ENCODE data around the gene USB1.
A peak's percentile ranks its signal among the peaks of the same experiment; 100 is the strongest.

The USB1 gene

DNA sequence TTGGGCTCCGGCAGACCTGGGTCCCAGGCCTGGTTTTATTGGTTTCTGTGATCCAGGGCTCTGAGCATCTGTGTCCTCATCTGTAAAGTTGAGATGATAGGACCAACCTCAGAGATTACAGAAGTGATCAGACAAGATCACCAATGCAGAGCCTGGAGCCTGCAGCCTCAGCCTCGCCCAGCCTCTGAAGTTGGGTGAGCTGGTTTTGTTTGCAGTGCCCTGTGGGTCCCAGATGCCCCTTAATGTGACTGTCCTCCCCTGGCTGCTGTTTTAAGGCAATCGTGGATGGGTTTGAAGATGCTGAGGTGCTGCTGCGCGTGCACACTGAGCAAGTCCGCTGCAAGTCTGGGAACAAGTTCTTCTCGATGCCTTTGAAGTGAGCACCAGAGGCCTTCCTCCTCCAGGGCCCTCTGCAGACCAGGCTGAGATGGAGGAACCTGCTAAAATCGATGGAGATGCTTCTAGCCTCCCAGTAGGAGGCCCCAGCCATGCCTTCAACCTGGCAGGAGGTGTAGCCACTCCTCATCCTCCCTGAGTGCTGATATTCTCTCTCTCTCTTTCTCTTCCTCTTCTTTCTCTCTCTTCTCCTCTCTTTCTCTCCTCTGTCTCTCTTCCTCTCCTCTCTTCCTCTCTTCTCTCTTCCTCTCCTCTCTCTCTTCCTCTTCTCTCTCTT lies 18.8 kb downstream of the USB1 start:
- no peak for DNase-seq (ENCODE audit: low spot score)

DNA sequence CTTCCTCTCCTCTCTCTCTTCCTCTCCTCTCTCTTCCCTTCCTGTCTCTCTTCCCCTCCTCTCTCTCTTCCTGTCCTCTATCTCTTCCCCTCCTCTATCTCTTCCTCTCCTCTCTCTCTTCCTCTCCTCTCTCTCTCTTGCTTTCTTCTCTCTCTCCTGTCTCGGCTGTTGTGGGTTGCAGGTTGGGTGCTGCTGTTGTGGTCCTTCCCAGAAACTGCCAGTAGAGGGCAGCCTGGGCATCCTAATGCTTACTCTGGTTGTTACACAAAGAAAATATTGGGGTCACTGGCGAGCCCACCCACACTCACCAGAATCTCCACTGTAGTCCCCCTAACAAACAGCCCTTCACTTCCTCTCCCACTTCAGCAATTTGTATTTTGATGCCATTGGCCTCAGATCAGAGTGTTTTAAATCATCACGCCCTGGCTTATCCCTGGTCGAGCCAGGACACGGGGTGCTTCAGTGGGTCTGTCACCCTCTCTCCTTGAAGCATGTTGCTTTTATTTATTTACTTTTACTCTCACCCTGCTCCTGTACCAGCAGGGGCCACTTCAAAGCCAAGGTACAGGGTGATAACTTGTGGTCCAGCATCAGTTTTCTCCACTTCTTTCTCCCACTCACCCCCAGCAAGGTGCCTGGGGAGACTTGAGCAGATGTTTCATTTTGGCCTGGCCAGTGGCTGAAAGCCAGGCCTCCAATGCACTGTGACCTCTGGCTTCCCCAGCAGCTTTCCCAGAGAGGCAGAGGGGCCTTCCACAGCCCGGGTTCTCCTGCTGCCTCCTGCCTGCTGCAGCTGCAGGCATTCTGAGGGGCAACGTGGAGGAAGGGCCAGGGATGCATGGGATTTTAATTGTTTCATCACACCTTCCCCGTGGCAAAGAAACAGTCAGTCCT lies 19.7 kb downstream of the USB1 start:
- DNase-seq (ENCODE audit: low spot score): peak; percentile 72

DNA sequence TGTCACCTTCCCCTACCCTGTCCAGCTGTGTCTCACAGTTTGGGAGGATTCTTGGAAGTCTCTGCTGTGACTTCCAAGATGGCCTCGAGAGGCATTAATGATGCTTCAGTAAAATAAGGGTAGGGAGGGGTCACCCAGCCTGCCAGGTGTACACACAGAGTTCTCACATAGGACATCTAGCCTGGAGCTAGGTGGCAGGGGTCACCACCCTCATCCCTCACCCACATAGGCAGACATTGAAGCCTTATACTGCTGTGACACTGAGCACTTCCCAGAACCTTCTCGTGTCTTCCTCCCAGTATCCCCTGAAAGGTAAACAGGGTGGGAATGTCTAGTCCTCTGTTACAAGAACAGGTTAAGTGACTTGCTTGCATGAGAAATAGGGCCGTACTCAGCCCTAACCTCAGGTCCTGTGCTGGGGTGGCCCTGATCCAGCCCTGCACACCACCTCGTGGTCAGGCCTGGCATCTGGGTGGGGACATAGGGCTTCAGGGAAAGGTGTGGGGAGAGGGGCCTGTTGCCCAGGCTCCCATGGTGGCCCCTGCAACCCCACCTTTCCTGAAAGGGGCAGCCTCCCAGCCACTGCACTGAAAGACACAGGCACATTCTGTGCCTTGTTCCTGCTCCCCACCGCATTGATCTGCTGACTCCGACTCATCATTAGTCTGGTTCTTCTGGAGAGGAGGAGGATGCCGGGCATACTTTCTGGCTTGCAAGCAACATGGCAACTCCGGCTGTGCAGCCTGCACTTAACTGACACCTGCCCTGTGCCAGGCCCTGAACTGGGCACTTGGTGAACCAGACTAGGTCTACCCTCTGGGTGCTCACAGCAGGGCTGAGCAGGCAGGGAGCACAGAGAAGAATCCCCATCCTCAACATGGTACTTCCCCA lies 20.7 kb downstream of the USB1 start:
- peak; percentile 57 for DNase-seq (ENCODE audit: low spot score)

DNA sequence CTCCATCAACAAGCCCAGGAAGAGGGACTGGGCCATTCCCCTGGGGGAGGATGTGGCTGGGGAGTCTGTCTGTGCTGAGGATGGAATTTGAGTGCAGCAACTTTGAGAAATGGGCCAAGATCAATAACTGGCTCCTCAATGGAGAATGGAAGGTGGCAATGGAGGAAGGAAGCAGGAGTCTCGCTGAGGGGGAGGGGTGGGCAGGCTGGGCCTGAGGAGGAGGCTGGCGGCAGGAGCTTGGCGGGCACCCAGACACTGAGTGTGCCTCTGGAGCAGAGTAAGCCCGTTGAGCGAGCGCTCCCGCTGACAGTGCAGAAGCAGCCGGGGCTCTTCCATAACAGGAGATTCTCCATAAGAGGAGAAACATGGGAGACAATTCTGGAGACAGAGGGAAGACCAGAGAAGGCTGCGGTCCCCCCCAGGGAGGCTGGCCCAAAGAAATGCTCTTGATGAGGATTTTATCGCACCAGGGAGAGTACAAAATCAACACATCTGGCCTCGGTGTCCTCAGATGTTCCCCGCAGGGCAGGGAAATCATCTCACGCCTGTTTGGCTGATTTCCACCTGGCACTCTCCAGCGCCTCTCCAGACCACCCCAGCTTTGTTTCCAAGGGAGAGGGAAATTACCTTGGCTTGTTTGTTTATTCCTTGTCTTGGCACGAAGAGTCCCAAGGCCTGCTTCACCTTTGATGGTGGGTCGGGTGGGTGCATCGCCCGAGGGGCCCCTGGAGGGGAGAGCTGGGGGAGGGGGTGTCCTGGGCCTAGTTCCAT lies 21.6 kb downstream of the USB1 start:
- DNase-seq (ENCODE audit: low spot score): peak; percentile 87

DNA sequence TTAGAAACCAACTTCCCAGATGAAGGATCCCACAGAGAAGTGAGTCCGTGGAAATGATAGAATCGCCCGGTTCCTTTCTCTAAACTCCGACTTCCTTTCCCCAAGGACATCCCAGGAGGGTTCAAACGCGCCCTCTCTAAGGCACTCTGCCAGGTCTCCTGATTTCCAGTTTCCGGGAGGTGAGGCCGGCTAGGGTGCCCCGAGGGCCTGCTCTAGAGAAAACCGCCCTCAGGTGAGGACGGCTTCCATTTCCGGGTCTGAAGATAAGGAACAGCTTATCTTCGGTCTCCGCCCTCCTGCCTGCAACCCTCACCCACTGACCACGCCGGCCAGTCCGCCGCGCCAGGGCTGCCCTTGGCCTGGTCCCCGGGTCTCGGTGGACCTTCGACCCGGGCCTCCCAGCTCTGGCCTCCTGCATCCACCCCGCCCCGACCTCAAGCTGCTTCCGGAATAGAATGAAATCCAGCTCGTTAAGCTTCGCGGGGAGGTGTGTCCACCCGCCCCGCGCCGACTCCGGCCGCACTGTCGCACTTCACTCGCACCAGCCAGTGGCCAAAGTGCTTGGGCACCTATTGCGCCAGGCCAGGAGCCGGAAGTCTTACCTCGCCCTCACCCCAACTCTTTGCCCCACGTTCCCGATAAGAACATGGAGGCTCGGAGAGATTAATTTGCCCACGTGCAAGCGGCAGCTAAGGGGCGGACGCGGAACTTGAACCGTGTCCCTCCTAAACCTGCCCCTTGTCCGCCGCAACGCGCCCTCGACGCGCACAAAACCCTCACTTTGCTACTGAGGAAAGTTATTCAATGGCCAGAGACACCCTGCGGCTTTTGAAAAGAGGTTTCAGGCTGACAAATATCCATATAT lies 23.5 kb downstream of the USB1 start:
- peak; percentile 35 for DNase-seq (ENCODE audit: low spot score)

DNA sequence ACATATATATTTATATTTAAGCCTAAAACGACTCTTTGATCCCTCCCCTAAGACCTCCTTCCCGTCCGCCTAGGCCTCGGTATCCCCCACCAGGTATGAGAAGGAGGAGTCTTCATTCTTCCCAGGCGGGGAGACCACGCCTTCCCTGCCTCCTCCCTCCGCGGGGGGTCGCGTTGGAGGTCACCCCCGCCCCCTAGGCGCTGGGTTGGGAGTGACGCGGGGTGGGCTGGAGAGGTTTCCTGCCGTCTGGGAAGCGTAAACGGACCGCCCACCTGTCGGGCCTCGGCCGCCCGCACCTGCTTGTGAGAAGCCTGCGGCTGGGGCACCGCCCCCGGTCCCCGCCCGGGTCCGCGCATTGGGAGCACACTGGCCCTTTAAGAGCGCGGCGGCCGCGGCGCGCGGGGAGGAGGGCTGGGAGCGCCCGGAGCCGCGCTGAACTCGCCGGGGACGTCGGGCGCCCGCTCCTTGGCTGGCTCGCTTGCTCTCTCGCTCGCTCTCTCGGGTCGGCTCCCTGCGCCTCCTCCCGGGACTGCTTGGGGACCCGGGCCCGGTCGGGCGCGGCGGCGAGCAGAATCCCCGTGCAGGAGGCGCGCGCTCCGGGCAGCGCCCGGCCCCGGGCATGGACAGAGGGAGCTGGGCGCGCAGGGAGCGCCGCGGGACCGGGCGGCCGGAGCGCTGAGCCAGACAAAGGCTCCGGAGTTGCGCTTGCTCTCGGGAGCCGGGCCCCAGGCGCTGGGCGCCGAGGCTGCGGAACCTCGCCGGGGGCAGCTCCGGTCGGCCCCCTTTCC lies 24.3 kb downstream of the USB1 start, which contains the start of gene MMP15:
Gene MMP15, plus strand, starts transcription at position 404 of the 788 bp plus-strand sequence. CDS start 597 bp downstream, outside the sequence.
- peak; percentile 84 for DNase-seq (ENCODE audit: low spot score)

DNA sequence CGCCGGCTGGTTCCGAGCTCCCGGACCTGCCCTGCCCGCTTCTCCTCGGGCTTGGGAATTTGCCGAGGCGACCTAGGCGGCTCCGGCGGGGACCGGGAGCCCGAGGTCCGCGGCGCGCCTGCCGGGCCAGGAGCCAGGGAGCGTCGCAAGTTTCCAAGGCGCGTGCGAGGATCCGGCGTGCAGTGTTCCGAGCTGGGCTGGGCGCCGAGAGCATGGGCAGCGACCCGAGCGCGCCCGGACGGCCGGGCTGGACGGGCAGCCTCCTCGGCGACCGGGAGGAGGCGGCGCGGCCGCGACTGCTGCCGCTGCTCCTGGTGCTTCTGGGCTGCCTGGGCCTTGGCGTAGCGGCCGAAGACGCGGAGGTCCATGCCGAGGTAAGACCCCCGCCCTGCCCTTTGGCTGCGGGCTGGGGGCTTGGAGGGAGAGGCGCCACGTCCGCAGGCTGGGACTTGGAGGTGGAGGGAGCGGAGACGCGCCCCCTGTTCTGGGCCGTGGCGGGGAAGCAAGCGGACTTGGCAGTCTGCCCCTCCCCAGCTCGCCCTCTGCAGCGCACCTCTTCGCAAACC lies 25.0 kb downstream of the USB1 start:
- DNase-seq (ENCODE audit: low spot score): peak; percentile 80

DNA sequence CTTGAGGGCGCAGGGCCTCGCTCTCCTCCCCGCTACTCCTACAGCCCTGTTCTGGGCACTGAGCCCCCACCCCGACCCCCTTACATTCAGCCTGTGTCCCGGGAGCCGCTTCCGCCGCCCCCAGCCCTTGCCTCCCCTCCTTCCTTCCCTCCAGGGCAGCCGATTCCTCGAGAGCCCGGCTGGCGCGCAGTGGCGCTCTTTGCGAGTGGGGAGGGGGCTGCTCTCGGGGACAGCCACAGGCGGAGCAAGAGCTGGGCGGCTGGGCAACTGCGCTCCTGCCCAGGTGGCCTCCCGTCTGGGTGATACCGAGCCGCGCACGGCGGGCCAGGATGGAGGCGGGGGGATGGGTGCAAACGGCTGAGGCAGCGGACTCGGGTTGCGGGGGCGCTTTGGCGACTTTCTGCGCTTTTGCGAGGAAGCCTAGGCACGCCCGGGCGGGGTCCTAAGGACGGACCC lies 25.5 kb downstream of the USB1 start:
- no peak for DNase-seq (ENCODE audit: low spot score)

DNA sequence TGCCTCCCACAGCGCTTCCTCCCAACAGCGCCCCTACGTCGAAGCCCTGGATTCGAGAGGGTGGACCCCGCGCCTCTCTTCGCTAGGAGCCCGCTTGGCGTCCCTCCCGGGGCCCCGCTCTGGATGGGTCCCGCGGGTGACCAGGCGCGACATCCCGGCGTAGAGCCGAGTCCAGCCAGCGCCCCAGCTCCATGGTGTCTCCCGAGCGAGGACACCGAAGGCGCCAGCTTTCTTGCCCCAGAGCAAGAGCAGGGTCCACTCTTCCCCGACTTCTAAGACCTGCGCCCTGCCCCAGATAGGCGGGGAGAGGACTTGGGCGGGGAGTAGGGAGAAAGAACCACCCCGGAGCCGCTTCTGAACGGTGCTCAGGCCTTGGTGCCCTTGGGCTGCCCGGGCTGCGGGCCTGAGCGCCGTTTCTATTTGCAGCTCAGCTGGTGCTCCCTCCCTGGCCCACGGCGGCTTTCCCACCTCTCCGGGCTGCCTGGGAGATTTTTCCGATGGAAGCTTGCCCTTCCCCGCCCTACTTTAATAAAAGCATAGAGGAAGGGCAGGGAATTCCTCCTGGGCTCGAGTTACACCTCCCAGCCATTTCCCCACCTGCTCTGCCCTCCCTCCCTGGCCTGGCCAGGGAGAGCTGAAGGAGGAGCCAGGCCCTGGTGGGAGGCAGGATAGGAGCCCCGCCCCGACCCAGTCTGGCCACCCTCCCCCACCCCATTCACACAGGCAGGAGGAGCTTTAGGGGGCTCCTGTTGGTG lies 26.1 kb downstream of the USB1 start:
- peak; percentile 54 for DNase-seq (ENCODE audit: low spot score)

DNA sequence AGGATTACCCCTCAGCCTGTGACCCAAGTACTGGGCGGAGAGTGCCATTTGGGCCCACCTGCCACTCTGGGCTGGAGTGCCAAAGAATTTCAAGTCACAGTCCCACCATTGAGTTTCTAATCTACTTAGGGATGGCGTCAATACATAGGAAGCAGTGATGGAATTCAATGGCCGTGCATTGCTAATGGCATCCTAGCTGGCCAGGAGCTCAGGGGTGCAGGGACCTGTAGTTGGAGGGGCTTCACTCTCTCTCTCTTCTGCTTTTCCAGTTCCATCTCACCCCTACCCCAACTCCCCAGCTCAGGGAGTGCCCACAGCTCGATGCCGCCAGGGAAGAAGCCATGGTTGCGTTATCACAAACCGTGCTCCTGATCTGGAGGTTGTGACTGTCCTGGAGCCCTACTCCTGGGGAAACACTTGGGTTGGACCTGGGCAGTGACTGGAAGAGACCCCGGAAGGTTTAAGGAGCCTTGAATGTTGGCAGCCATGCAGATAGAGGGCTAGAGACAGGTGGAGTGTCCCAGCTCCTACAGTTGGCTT lies 26.8 kb downstream of the USB1 start:
- DNase-seq (ENCODE audit: low spot score): no peak

DNA sequence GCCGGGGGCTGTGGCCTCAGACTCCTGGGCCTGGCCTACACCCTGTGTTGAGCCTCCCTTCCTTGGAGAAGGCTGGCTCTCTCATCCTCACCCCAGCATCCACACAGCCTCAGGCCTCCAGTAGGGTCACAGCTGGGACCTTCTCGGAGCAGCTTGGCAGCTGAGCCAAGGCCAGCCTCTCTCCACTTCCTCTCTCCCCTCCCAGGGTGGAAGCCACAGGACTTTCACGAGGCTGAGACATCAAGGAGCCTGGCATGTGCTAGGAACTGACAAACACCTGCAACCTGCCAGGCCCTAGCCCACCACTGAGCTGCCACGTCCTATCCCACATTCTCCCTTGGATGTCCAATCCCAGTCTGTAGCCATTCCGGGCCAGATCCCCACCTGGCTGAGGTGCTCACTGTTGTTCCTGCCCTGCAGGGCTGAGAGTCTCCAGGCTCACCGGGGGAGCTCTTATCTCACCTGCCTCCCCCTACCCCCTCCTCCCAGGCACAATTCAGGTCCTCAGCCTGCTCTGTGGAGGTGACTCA lies 27.4 kb downstream of the USB1 start:
- DNase-seq (ENCODE audit: low spot score): no peak

DNA sequence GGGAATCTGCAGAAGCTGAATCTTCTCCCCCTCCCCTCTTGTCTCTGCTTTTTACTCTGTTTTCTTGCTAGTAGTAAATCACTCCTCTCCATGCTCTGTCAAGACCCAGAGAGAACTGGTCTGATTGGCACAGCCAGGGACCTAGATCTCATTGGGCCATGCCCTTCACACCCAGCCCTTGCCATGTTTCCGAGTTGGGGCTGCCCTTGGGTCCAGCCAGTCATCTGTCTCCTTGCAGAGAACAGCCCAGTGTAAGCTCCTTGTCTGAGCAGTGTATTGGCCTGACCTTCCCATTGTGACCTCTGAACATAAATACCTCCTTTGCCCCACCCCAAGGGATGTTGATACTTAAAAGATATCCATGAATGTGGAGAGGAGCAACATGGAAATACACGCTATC lies 28.2 kb downstream of the USB1 start:
- no peak for DNase-seq (ENCODE audit: low spot score)

DNA sequence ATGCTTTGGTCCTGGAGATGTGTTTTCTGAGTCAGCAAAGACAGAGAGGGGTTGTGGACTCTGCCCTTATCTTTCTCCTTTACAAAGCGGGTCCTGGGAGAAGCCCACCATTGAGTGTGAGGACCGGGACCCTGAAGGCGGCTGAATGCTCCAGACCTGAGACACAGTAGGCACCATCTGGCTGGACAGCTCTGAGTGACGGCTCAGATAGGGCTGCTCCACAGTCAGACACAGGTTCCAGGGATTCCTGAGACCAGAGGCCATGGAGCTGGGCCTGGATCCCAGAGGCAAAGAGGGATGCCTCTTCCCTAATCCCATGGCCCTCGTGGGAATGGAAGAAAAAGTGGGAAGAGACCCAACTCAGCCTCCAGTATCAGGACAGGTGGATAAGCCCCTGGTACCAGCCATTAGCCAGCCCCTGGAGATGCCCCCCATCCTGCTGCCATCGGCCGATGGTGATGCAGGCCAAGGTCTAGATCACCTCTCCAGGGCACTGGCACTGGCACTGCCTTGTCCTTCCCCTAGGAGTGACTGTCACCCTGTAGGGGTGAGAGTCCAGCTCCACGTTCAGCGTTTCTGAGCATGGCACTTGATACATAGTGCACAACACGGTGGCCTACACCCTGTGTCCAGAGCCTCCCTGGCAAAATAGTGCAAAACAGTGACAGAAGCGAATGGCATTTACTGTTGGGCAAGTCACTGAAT lies 29.1 kb downstream of the USB1 start:
- DNase-seq (ENCODE audit: low spot score): no peak

DNA sequence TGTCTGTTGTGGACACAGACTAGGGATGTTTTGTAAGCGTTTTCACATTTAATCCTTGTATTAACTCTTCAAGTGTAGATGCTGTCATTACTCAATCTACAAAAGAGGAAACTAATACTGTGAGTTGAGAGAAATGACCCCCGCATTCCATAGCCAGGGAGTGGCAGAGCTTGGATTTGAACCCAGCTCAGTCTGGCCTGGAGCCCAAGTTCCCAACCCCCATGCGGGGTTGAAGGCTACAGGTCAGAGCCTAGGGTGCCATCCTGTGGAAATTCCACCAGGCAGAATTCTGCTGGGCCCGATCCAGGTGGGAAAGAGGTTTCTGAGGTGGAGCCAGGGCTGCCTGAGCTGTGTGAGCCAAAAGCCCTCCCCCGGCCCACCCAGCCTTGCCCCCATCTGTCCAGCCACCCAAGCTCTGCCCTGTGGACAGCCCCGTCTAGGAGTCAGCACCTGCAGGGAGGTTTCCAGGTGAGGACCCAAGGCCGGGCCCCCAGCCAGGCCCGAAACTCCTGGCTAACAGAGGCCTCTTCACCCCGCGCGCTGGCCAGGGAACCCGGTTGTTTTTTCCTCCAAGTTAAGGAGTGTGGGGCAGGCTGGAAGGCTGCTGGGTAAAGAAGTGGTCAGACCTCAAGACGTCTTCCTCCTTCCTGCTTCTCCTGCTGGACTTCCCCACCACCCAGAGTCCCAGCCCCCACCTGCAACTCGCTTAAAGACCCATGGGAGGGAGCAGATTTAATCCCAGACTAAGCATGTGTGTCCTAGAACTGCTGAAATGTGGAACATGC lies 30.0 kb downstream of the USB1 start:
- no peak for DNase-seq (ENCODE audit: low spot score)

DNA sequence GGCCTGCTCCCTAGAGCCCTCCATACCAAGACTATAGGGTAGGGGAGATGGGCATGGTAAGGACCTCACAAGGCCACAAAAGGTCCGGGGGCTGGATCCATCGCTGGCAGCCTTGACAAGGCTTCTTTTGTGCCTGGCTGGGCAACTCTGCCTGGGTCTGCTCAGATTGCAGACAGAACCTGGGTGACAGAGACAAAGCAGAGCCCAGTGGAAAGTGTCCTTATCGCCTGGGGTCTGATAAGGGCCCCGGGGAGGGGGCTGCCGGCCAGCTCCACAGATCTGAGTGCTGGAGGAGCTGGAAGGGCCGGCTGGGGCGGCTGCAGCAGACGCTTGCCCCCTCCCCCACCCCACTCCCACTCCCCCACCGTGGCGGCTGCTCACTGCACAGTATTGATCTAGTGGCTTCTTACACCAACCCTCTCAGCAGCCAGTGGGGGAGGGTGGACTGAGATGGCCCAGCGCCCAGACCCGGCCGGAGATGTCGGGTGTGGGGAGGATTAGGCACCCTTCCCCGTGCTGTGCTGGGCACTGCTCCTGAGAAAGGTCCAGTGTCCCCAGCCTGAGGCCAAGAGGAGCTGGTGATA lies 31.6 kb downstream of the USB1 start:
- no peak for DNase-seq (ENCODE audit: low spot score)

DNA sequence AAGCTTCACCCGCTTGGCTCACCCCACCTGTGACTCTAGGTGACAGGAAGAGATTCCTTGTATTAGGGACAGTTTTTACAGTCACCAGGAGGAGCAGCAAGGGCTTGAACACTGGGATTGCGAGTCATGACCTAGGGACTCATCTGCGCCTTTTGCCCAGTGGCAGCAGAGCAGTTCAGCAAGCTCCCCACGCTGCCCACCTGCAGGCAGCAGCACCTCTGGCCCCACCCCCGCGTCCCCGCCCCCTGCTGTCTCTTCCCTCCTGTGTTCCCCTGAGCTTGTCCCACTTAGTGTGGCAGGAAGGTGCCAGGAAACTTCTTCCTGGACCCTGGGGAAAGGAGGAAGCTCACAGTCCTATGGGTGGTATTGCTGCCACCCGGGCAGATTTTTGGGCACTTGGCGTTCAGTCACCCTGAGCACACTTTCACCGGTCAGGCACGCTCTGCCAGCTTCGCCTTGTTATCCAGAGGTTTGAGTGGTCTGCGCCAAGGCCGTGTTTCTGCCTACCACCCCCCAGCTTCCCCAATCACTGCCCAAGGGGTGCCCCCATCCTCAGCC lies 33.0 kb downstream of the USB1 start:
- DNase-seq (ENCODE audit: low spot score): no peak
